OCI-M2 (cell line): ENCODE results near the gene RHOT1.
"Not testable (repeated sequence)": the region's sequence is repeated elsewhere in the genome, so short reads cannot be mapped to it uniquely, and the experiment has no call there.

ENCODE experiments used
- DNase-seq: peaks from one replicate; lab custom pipeline; 2025; ENCODE audit not compliant: unreplicated experiment; lab: John Stamatoyannopoulos, UW

The RHOT1 gene

GRCh38 chr17:32158870-32159585 lies 16.7 kb downstream of the RHOT1 start:
- no peak for DNase-seq

DNA sequence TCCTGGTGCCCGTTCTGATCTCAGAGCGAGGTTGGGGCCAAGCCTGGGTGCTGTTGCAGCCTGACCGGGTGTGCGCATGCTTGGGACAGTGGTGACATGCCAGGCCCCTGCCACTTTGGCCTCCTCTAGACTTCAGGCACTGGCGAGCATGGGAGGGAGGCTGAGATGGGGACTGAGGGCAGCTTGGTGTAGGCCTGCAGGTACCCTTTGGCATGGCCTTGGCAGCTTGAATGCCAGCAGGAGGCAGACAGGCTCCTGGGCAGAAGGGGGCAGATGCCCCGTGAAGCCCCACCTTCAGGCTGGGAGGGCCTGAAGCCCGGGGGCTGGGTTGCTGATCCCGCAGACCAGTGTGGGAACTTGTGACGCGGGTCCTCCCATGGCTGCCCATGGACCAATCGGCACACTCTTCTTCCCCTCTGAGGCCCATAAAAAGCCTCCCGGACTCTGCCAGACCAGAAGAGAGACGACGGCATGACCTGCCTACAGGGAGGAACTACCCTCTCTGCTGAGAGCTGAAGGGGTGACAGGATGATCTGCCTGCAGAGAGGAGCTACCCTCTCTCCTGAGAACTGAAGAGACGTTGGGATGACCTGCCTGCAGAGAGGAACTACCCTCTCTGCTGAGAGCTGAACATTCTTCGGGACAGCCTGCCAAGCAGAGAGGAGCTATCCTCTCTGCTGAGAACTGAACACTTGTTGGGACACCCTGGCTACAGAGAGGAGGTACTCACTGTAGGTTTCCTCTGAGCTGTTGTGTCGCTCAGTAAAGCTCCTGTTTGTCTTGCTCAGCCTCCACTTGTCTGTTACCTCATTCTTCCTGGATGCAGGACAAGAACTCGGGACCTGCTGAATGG lies 17.5 kb downstream of the RHOT1 start:
- DNase-seq = no peak

DNA sequence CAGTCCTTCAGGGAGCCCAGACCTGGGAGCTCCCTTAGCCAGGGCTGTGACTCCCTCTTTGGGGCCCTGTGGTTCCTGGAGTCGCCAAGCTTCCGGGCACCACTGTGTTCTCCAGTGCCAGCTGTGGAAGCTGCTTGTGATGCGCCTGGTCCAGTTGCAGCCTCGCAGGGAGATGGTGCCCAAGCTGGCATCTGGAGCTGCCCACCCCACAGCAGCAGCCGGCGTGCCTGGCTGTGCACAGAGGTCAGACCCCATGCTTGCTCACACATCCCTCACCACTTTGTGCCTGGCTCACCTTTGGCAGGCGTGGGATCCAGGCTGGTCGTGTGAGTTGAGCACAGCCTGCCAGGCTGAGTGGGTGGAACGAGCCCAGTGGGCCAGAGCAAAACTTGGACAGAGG lies 18.2 kb downstream of the RHOT1 start:
- DNase-seq = no peak

- no peak for DNase-seq
These were observed 18.7 kb downstream of the RHOT1 start for GRCh38 chr17:32161029-32161428.

- DNase-seq = no peak
These were observed 19.4 kb downstream of the RHOT1 start for GRCh38 chr17:32161506-32162365.

DNA sequence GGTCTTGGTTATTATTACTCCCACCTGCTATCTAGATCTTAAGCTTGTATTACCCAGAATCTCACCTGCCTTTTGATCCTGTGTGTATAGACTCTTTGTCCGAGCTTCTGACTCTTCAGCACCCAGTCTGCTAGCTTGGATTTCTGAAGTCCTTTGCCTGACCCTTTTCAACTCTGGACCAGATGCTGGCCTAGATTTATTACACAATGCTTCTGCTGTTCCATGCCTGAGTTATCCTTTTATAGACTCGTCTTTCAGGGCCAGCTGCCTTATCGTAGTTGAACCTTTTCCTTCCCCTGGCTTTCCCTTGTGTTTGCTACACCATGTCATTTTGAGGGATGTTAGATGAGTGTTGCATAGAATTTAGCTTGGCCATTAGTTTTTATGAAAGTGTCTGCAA lies 32.6 kb downstream of the RHOT1 start:
- no peak for DNase-seq

DNA sequence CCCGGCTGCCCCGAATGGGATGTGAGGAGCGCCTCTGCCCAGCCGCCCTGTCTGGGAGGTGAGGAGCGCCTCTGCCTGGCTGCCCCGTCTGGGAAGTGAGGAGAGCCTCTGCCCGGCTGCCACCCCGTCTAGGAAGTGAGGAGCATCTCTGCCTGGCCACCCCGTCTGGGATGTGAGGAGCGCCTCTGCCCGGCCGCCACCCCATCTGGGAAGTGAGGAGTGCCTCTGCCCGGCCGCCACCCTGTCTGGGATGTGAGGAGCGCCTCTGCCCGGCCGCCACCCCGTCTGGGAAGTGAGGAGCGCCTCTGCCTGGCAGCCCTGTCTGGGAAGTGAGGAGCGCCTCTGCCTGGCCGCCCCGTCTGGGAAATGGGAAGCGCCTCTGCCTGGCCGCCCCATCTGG lies 36.4 kb downstream of the RHOT1 start:
- not testable (repeated sequence) for DNase-seq

GRCh38 chr17:32179103-32179502 lies 36.8 kb downstream of the RHOT1 start:
- not testable (repeated sequence) for DNase-seq

DNA sequence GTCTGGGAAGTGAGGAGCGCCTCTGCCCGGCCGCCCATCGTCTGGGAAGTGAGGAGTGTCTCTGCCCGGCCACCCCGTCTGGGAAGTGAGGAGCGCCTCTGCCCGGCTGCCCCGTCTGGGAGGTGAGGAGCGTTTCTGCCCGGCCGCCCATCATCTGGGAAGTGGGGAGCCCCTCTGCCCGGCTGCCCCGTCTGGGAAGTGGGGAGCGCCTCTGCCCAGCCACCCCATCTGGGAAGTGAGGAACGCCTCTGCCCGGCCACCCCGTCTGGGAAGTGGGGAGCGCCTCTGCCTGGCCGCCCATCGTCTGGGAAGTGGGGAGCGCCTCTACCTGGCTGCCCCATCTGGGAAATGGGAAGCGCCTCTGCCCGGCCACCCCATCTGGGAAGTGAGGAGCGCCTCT lies 37.2 kb downstream of the RHOT1 start:
- DNase-seq = not testable (repeated sequence)

DNA sequence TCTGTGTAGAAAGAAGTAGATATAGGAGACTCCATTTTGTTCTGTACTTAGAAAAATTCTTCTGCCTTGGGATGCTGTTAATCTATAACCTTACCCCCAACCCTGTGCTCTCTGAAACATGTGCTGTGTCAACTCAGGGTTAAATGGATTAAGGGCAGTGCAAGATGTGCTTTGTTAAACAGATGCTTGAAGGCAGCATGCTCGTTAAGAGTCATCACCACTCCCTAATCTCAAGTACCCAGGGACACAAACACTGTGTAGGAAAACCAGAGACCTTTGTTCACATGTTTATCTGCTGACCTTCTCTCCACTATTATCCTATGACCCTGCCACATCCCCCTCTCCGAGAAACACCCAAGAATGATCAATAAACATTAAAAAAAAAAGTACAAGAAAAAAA lies 38.0 kb downstream of the RHOT1 start:
- not testable (repeated sequence) for DNase-seq

- DNase-seq = no peak
These were observed 43.6 kb downstream of the RHOT1 start for GRCh38 chr17:32185875-32186274.

GRCh38 chr17:32187271-32187670 lies 45.0 kb downstream of the RHOT1 start:
- no peak for DNase-seq

DNA sequence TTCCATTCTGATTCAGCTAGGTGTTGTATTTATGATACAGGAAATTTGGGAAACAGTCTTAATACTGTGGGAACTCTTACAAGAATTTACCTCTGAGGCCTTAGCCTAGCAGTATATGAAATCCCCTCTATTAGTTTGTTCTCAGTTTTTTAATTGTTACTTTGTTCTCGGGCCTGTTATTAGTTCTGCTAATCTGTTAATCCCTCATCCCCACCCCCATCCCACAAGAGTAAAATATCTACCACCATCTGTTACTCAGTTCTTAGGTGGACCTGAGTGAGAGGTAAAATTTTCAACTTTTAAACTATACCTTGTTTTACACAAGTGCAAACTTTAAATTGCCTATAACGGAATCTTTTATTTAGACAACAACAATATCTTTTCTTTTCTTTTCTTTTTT lies 47.0 kb downstream of the RHOT1 start:
- no peak for DNase-seq

DNA sequence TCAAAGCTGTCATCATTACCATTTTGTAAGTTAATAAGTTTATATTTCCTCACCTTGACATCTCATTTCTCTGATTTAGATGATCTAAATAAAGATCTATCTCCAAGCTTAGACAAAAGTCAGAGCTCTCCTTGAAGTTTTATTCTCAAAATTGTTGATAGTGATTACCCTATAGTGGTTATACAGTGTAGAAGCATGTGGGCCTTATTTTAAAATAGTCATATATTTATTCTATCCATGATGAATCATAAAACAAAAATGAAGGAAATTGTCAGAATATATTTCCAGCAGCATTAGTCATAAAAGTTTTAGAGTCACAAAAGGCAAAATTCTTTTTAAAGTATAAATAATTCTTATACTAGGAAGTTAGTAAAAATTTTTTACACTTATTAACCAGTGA lies 49.0 kb downstream of the RHOT1 start:
- no peak for DNase-seq

DNA sequence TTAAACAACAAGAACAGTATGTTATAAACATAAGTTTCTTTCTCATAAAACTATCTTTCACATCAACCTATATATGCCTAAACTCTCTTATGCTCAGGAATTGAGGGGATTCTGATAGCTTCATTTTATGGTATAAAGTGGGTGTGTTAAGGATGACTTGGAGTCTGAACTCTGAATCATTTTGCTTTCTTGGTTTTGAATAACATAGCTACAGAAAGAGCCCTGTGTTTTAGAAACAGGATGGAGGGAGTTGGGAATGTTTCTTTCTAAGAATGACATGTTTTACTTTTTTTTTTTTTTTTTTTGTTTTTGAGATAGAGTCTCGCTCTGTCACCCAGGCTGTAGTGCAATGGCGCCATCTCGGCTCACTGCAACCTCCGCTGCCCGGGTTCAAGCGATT lies 50.1 kb downstream of the RHOT1 start:
- DNase-seq = no peak

DNA sequence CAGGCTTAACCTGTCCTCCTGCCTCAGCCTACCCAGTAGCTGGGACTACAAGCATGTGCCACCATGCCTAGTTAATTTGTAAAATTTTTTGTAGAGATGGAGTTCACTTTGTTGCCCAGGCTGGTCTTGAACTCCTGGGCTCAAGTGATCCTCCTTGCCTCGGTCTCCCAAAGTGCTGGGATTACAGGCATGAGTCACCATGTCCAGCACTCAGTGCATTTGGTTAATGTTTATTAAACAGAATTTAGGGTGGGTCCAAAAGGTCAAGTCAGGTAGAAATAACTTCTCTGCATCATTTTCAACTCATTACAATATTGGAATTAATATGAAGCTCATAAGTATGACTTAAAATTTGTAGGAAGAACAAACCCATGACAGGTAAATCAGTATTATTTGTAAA lies 55.7 kb downstream of the RHOT1 start:
- no peak for DNase-seq

- no peak for DNase-seq
These were observed 64.6 kb downstream of the RHOT1 start for GRCh38 chr17:32206861-32207260.

GRCh38 chr17:32208436-32208835 lies 66.1 kb downstream of the RHOT1 start:
- no peak for DNase-seq

DNA sequence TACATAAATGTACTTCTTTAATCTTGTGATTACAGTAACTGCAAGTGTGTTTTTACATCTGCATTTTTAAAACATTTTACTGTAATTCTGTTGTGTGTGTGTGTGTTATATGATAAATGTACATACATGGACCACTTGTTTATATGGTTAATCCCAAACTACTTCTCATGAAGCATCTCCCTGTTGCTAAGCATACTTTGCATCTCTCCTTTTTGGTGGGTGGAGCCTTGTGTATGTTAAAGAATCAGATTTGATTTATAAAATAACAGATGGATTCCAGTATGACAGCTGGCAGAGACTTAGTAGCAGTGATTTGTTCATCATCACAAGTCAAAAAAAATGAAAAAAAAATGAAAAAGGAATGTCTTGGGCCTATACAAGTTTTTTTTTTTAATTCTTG lies 67.3 kb downstream of the RHOT1 start:
- DNase-seq = no peak

- no peak for DNase-seq
These were observed 69.4 kb downstream of the RHOT1 start for GRCh38 chr17:32211671-32212070.

DNA sequence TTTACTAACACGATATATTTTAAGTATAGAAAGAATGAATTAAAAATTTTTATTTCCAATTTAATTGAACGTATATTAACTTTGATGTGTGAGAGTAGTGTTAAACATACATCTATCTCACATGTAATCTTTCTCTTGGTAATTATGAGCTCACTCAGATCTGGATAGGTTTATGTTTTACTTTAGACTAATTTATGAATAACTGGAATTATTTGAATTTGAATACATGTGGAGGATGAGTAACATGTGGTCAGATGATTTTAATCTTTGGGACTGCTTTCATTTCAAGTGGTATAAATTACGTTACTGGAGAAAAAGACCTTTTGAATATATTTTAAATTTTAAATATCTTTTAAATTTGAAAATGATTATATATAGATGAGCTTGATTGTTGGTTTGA lies 73.4 kb downstream of the RHOT1 start:
- DNase-seq = no peak

GRCh38 chr17:32222621-32223020 lies 80.3 kb downstream of the RHOT1 start:
- no peak for DNase-seq
